Spleen (tissue), 7 donors: Measurements from ENCODE around the gene HMGN1.

Source experiments
- POLR2A ChIP-seq, 3 donors: fragments of 450-650 bp; IDR thresholded peaks; one replicate each; pipeline ENCODE4 v1.5.1; 2017; ENCODE audit warnings: antibody characterized with exemption in 3 of 3, mild to moderate bottlenecking in 1 of 3
- TF ChIP-seq, protein P1 (sequence below), 11 experiments: fragments of 200-600 bp in 7 of 11; fragments of 450-650 bp in 4 of 11; sonication (generic) in 4 of 11; IDR thresholded peaks in 8 of 11; conservative IDR thresholded peaks in 3 of 11; 1 replicate in 7 of 11; 2 replicates in 4 of 11; pipeline versions ENCODE4 v1.4.0 to v1.8.0; 2016 to 2021; ENCODE audit warnings: antibody characterized with exemption in 11 of 11, inconsistent platforms in 4 of 11, mild to moderate bottlenecking in 1 of 11
- donor health status: DM: no; HTN: no; CAD: no; lungs with moderate emphysema.
- donor health status: DM: no; HTN: no; CAD: no.
- donor health status: DM: no; HTN: no; CAD: no.

DNA sequence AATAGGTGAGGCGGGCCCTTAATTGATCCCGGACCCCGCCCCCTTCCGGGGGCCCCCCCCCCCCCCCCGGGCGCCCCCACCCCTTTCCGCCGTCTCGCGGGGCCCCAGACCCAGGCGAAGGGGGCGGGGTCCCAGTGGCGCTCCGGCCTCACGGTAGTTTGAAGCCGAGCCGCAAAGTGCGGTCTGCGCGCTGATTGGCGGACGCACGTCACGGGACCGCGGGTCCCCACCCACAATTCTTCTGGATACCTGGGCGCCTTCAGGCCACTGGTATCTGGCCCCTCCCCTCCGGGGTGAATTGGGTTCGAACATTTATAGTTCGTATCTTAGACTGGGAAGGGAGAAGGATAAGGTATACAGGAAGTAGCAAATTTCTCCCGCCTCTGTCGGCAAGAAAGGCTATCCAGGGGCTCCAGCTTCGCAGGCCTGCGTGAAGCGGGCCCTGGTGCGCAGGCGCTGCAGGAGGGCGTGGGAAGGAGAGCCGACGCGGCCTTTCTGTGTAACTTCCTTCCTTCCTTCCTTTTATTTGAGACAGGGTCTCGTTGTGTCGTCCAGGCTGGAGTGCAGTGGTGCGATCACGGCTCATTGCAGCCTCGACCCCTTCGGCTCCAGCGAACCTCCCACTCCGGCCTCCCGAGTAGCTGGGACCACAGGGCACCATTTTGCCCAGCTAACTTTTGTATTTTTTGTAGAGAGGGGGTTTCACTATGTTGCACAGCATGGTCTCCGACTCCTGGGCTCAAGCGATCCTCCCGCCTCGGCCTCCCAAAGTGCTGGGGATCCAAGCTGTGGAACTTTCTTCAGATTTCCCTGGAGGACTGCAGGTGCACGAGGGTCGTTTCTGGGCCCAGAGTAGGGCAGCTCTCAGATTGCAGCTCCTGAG, 564 bp upstream of the HMGN1 start:
- TF ChIP-seq, protein P1, sequence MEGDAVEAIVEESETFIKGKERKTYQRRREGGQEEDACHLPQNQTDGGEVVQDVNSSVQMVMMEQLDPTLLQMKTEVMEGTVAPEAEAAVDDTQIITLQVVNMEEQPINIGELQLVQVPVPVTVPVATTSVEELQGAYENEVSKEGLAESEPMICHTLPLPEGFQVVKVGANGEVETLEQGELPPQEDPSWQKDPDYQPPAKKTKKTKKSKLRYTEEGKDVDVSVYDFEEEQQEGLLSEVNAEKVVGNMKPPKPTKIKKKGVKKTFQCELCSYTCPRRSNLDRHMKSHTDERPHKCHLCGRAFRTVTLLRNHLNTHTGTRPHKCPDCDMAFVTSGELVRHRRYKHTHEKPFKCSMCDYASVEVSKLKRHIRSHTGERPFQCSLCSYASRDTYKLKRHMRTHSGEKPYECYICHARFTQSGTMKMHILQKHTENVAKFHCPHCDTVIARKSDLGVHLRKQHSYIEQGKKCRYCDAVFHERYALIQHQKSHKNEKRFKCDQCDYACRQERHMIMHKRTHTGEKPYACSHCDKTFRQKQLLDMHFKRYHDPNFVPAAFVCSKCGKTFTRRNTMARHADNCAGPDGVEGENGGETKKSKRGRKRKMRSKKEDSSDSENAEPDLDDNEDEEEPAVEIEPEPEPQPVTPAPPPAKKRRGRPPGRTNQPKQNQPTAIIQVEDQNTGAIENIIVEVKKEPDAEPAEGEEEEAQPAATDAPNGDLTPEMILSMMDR (IDR thresholded peaks at IDR 0.05 in 8 of 11, conservative IDR thresholded peaks at IDR 0.05 in 3 of 11): peak in 1 of 11 experiments; percentile 7
- TF ChIP-seq POLR2A (IDR thresholded peaks at IDR 0.05): peak in 2 of 3 donors; percentile 2 to 25
